Left forelimb (tissue), 1 donor: ENCODE data around the gene NFIX.
"Not testable (repeated sequence)": the region's sequence is repeated elsewhere in the genome, so short reads cannot be mapped to it uniquely, and the experiment has no call there.

Source experiments
- DNase-seq: peaks from one replicate; pipeline ENCODE4 v3.0.0-alpha.2; 2018; ENCODE audit warnings: low spot score

The NFIX gene

DNA sequence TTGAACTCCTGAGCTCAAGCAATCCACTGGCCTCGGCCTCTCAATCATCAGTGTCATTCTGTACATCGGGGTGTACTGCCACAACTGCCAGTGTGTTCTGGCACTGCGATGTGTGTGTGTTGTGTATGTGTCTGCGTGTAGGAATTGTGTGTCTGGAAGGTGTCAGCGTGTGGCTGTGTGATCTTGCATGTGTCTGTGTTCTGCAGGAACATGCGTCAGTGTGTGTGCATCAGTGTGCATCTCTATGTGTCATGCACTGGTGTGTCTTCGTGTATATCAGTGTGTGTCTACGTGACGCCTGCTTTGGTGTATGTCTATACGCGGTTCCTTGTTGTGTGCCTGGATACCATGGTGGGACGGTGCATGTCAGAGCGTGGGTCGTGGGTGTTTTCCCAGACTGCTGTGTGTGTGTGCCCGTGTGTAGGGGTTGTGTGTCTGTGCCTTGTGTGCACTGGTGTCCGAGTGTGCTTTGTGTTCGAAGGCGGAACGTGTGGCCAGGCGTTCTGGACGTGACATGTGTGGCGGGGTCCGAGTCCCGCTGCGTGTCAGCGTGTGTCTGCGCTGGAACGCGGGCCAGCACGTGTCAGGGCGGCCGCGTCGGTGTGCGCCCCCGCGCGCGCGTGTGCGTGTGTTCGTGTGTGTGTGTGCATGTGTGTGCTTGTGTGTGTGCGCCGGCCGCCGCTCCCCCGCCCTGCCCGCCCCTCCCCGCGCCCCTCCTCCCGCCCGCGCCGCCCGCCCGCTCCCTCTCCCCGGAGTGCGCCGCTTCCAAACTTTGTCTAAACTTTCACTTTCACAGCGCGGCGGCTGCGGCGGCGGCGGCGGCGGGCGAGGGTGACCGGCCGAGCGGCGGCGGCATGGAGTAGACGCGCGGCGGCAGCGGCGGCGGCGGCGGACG, at the start of gene NFIX:
Gene NFIX (plus strand): TSS at position 775 of the 895 bp plus-strand sequence. CDS start 363 bp downstream, outside the sequence.
- DNase-seq: peak; percentile 88

DNA sequence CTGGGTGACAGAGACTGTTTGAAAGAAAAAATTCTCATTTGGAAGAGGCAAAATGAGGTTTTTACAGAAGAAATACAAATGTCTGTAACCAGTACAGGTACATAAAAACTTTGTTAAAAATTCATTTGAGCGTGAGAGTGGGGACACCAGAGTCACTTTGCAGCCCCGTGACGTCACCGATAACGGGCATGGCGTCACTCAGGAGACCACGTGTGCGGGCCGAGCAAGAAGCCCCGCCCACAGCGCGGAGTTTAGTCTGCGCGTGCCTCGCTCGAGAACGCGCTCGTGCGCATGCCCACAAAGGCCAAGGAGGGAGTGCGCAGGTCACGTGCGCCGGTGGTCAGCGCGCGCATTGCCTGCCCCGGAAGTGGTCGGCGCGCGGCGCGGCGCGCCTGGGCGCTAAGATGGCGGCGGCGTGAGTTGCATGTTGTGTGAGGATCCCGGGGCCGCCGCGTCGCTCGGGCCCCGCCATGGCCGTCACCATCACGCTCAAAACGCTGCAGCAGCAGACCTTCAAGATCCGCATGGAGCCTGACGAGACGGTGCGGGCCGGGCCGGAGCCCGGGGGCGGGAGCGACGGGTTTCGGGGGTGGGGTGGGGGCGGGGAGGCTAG, 49.7 kb upstream of the NFIX start, which contains the start of gene RAD23A:
Gene RAD23A (plus strand): TSS at position 384 of the 613 bp plus-strand sequence. CDS start 87 bp downstream, at position 471.
- peak; percentile 98 for DNase-seq

DNA sequence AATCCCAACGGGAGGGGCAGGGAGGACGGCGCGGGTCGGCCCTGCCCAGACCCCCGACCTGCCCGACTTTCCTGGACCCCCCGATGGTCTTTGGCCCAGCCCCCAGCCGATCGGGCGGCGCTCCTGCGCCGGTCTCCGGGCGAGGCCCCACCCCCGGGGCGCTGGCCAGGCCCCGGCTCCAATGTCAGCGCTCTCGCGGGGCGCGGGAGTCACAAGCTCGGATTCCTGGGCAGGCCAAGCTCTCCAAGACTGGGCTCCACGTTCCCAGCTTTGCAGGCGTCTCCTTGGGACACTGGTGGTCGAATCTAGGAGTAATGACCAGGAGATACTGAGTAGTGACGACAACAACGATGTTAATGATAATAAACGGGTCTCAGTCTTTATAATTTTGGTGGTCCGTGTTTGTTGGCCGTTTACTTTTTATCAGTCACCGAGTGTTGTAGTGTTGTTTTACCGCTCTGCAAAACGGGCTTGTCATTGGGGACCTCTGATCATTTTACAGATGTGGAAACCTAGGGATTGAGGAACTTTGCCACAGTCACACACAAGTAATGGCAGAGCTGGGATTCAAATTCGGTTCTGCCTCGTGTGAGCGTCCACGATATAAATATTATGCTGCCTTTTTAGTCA, 49.1 kb upstream of the NFIX start:
- DNase-seq: peak; percentile 85

DNA sequence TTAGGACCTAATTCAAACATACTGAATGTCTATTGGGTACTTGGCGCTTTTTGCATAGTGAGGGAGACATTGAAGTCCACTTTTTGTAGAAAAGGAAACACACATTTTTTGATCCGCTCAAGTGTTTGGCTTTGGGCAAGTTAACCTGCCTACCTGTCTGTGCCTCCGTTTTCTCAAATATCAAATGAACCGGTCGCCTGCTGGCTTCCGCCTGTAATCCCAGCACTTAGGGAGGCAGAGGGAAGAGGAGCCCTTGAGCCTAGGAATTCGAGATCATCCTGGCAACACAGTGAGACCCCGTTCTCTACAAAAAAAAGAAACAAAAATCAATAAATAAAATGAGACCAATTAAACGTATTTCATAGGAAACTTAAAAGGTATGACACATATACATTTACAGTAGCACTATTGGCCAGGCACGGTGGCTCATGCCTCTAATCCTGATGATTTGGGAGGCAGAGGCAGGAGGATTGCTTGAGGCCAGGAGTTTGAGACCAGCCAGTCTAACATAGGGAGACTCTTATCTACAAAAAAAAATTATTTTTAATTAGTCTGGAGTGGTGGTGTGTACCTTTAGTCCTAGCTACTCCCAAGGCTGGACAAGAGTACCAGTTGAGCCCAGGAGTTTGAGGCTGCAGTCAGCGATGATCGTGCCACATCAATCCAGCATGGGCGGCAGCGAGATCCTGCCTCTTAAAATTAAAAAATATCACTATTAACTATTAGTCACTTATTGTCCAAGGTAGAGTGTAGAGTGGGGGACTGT, 48.4 kb upstream of the NFIX start:
- DNase-seq: no peak

DNA sequence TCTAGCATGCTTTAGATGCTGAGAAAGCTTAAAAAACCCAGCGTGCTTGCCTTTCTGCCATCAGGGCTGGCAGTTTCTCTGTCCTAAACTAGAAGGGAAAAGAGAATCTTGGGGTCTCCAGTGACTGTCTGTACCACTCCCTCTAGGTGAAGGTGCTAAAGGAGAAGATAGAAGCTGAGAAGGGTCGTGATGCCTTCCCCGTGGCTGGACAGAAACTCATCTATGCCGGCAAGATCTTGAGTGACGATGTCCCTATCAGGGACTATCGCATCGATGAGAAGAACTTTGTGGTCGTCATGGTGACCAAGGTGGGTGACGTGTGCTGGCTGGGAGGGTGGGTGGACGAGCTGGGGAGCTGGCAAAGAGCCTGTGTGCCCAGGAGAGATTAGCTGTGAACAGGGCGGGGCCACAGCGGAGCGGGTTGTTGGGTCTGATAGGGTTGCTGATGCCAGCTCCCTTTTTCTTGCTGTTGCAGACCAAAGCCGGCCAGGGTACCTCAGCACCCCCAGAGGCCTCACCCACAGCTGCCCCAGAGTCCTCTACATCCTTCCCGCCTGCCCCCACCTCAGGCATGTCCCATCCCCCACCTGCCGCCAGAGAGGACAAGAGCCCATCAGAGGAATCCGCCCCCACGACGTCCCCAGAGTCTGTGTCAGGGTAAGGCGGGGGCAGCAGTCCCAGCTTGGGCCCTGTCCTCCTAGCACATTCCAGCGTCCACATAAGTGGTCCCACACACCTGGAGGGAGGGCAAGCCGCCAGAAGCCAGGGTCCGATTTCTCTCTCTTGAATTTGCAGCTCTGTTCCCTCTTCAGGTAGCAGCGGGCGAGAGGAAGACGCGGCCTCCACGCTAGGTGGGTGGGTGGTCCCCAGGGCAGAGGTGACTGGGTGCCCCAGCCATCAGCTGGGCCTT, 47.3 kb upstream of the NFIX start:
- no peak for DNase-seq

DNA sequence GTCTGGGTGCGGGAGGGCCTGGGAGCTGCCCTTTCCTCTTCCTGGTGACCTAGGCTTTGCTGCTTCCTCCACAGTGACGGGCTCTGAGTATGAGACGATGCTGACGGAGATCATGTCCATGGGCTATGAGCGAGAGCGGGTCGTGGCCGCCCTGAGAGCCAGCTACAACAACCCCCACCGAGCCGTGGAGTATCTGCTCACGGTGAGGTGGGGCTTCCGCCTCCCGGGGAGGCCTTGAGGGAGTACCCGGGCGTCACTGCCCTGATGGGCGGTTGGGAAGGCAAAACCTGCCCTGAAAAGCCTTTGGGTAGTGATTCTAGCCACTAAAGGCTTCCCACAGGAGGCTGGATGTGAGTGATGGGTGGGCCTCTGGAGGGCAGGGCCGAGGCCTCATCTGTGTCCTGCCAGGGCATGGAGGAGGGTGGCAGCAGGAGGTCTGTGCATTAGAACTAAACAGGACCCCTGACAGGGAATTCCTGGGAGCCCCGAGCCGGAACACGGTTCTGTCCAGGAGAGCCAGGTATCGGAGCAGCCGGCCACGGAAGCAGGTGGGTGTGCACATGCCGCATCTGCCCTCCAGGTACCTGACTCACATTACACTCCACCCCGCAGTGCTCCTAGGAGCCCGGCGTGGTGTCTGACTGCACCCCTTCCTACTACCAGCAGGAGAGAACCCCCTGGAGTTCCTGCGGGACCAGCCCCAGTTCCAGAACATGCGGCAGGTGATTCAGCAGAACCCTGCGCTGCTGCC, 46.5 kb upstream of the NFIX start:
- no peak for DNase-seq

DNA sequence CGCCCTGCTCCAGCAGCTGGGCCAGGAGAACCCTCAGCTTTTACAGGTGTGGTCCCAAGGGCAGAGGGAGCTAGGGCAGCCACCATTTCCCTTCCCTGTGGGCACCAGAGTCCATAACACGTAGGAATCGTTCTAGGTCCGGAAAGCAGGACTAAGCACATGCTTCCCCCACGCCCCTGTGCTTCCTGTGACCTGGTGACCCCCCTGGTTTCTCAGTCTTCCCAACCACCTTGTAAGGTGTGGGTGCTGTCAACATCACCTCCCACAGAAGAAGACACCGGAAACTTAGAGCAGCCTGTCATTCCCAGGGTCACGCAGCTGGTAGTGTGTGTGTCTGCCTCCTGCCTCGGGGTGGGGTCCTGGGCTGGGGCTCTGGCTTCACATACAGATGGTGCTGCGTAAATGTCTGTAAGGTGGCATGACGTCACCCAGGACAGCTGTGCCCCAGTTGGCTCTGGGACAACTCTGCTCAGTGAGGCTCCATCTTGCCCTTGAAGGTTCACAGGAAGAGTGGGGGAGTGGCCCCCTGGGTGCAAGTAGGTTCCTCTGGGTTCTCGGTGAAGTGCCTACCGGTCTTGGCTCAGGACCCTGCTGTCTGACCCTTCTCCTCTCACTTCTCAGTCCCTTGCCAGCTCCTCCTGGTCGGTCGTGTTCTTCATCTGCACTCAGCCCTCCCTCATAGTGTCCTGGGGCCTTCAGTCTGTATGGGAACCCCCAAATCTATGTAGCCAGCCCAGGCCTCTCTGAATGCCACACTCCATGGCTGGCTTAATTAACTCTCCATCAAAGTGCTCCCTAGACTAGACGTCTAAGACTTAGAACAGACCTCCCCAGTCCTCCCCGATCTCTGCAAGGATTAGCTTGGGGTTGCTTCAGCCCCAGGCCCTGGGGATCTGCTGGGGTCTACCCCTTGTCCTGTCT, 45.7 kb upstream of the NFIX start:
- no peak for DNase-seq

DNA sequence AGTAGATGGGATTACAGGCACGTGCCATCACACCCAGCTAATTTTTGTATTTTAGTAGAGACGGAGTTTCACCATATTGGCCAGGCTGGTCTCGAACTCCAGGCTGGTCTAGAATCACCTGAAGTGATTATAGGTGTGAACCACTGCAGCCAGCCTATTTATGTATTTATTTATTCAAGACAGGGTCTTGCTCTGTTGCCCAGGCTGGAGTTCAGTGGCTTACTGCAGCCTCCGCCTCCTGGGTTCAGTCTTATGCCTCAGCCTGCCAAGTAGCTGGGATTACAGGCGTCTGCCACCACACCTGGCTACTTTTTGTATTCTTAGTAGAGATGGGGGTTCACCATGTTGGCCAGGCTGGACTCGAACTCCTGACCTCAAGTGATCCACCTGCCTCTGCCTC, 43.2 kb upstream of the NFIX start:
- DNase-seq: not testable (repeated sequence)

DNA sequence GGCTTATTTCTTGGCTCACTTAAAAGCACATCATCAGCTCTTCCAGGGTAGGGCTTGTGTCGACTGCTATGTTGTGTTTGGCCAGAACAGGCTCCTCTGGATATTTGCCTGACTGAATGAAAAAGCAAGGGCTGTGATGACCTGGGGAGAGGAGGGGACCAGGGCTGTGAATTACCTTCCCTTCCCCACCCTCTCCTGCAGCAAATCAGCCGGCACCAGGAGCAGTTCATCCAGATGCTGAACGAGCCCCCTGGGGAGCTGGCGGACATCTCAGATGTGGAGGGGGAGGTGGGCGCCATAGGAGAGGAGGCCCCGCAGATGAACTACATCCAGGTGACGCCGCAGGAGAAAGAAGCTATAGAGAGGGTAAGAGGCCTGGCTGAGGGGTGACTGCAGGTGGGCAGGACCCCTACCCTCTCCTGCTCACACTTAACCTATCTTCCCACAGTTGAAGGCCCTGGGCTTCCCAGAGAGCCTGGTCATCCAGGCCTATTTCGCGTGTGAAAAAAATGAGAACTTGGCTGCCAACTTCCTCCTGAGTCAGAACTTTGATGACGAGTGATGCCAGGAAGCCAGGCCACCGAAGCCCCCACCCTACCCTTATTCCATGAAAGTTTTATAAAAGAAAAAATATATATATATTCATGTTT, 42.7 kb upstream of the NFIX start:
- DNase-seq: no peak

DNA sequence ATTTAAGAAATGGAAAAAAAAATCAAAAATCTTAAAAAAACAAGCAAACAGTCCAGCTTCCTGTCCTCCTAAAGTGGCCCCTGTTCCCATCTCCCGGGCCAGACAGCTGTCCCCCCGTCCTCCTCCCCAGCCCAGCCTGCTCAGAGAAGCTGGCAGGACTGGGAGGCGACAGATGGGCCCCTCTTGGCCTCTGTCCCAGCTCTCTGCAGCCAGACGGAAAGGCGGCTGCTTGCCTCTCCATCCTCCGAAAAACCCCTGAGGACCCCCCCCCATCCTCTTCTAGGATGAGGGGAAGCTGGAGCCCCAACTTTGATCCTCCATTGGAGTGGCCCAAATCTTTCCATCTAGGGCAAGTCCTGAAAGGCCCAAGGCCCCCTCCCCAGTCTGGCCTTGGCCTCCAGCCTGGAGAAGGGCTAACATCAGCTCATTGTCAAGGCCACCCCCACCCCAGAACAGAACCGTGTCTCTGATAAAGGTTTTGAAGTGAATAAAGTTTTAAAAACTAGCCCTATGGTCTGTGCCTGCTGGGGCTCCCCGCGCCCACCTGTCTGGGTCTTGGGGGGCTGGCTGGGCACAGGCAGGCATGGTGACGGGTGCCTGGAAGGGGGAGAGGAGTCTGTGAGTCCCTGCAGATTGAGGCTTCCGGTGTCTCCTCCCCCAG, 42.0 kb upstream of the NFIX start:
- peak; percentile 84 for DNase-seq

DNA sequence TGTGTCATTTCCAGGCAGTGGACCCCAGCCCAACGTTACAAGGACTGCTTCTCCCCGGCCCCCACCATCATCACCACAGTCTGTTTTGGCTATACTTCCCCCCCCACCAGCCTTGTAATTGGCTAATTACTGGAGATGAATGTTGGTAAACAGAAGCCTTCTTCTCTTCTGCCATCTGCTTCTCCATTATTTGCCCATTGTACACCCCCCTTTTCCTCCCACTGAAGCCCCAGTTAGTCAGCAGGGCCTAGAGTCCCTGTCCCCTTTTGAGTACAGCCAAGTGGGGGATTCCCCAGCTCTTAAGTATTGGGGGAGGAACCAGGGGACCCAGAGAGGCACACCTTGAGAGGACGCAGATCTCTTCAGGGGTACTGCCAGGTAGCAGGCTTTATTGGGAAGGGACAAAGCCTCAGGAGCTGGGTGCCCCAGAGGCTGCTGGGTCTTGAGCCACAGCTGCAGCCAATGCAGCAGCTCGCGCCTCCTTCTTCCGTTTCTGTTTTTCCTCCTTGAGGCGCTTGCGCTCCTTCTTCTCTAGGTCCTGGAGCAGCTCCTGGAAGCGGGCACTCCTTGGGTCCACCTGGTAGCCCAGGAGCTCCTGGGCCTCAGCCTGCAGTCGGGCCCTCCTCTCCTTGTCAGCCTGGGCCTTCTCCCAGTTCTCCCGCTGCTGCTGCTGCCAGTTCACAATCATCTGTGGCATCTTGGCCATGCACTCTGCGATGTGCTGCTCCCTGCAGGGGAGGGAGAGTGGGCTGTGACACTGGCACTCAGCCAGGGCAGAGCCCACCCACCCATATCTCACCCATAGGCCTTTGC, 41.3 kb upstream of the NFIX start:
- DNase-seq: no peak

DNA sequence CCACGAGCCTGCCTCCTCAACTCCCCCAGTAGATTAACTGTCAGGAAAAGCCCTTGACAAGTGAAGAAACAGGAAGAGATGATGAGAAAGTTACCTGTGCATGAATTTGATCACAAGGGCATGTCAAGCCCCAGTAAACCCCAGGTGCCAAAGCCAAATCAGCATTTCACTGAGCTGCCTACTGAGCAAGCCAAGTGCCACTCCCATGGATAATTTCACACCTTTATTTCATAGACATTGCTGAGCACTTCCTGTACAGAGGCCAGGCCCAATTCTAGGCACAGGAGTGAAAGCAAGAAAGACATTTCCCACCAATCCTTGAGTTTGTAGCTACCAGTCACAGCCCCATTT, 40.7 kb upstream of the NFIX start:
- no peak for DNase-seq

DNA sequence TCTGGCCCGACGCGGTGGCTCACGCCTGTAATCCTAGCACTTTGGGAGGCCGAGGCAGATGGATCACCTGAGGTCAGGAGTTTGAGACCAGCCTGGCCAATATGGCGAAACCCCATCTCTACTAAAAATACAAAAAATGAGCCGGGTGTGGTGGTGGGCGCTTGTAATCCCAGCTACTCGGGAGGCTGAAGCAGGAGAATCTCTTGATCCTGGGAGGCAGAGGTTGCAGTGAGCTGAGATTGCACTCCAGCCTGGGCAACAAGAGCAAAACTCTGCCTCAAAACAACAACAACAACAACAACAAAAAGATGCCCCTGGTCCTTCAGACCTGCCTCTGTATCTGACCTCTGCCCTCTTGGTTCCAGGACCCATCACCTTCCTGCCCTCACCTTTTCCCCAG, 39.7 kb upstream of the NFIX start:
- DNase-seq: not testable (repeated sequence)

DNA sequence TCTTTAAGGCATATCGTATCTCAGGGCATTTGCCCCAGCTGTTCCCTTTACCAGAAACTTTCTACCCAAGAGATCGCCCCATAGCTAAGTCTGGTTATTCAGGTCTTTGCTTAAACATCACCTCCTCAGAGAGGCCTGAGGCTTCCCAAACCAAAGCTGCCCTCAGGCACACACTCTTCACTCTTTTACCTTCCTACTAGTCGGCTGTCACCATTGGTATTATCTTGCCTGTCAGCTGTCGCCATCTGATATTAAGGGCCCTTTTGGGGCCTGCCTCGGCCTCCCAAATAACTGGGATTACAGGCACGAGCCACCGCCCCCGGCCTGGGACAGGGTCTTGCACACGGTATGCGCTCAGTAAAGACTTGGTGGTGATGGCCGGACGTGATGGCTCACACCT, 39.3 kb upstream of the NFIX start:
- DNase-seq: no peak

DNA sequence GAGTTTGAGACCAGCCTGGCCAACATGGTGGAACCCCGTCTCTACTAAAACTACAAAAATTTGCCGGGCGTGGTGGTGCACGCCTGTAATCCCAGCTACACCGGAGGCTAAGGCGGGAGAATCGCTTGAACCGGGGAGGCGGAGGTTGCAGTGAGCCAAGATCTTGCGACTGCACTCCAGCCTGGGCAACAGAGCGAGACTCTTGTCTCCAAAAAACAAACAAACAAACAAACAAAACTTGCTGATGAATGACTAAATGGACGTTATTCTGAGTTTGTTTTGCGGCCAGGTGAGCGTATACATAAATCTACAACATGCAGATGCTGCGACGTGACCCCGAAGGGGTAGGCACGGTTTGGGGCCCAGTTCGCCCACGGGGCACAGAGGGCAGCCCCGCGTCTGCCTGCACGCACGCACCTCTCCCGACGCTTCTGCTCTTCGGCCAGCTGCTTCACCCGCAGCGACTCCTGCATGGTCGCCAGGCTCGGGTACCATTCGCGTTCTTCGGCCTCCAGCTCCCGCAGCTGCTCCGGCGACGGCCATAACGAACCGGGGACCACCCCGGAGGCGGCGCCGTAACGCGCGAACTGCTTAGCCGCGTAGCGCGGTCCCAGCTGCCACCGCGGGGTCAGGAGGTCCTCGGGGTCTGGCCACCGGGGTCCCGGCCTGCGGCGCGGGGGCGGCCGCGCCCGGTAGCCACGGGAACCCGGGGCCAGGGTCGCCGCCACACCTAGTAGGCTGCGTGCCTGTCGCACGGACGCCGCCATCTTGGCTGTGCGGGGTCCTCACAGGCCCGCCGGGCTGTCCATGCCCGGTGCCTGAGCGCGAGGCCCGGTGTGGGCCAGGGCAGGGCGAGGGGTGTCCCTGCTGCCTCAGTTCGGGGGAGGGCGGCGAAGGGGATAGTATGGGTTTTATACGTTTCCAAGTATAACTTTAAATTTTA, 38.6 kb upstream of the NFIX start, which contains the start of gene GADD45GIP1:
Gene GADD45GIP1 (minus strand): TSS at position 778 of the 943 bp plus-strand sequence. CDS start 11 bp downstream, at position 767.
- DNase-seq: peak; percentile 90

DNA sequence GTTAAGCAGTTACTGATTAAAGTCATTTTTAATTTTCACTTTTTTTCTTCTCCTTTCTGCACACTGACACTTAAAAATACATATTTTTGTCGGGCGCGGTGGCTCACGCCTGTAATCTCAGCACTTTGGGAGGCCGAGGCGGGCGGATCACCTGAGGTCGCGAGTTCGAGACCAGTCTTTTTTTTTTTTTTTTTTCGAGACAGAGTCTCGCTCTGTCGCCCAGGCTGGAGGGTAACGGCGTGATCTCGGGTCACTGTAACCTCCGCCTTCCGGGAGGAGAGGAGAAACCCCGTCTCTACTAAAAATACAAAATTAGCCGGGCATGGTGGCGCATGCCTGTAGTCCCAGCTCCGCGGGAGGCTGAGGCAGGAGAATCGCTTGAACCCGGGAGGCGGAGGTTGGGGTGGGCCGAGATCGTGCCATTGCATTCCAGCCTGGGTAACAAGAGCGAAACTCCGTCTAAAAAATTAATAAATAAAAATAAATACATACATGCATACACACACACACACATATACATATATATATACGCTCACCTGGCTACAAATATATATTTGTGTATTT, 37.8 kb upstream of the NFIX start:
- DNase-seq: not testable (repeated sequence)
